Cortex of kidney (tissue), 1 donor: ENCODE results near the gene NOA1.
"Not testable (repeated sequence)": the region's sequence is repeated elsewhere in the genome, so short reads cannot be mapped to it uniquely, and the experiment has no call there.

Experiments
- DNase-seq: peaks from one replicate; lab custom pipeline; 2025; lab: John Stamatoyannopoulos, UW

The NOA1 gene

GRCh38 chr4:56958111-56958517 lies 19.3 kb downstream of the NOA1 start:
- no peak for DNase-seq

GRCh38 chr4:56953680-56954520 lies 23.5 kb downstream of the NOA1 start:
- DNase-seq: no peak

- no peak for DNase-seq
Observed at GRCh38 chr4:56941403-56941802, 36.0 kb downstream of the NOA1 start.

GRCh38 chr4:56940971-56941370 lies 36.4 kb downstream of the NOA1 start:
- no peak for DNase-seq

- no peak for DNase-seq
Observed at GRCh38 chr4:56940403-56940802, 37.0 kb downstream of the NOA1 start.

- not testable (repeated sequence) for DNase-seq
Observed at GRCh38 chr4:56939826-56940225, 37.6 kb downstream of the NOA1 start.

- no peak for DNase-seq
Observed at GRCh38 chr4:56937262-56937661, 40.1 kb downstream of the NOA1 start.

- DNase-seq: no peak
Observed at GRCh38 chr4:56931924-56932323, 45.5 kb downstream of the NOA1 start.

- DNase-seq: no peak
Observed at GRCh38 chr4:56930638-56931037, 46.8 kb downstream of the NOA1 start.

- DNase-seq: no peak
Observed at GRCh38 chr4:56927196-56927595, 50.2 kb downstream of the NOA1 start.

- DNase-seq: not testable (repeated sequence)
Observed at GRCh38 chr4:56914977-56915376, 62.4 kb downstream of the NOA1 start.

GRCh38 chr4:56914336-56914735 lies 63.1 kb downstream of the NOA1 start:
- no peak for DNase-seq
